HEK293 (cell line): Measurements from ENCODE around the gene TPO.

ENCODE experiments used
- CTCF ChIA-PET: fragments of 350-600 bp; formaldehyde crosslinking; extraction: SDS; loops from one replicate; lab custom pipeline; 2021; ENCODE audit warnings: antibody characterized with exemption; lab: Yijun Ruan, JAX
- POLR2A ChIA-PET: fragments of 300-600 bp; formaldehyde crosslinking; extraction: SDS; loops from one replicate; lab custom pipeline; 2020; ENCODE audit warnings: antibody characterized with exemption, inconsistent platforms; lab: Yijun Ruan, JAX
- H3K27ac ChIP-seq: fragments of 200-500 bp; sonication (Bioruptor generic); 2 replicates; pipeline ENCODE4 v1.5.1; 2014; ENCODE audit warnings: low read depth, low read length, control low read depth, inconsistent platforms; ENCODE audit errors: extremely low read depth
- H3K36me3 ChIP-seq, 2 experiments: fragments of 200-500 bp in 1 of 2; sonication (Bioruptor generic) in 1 of 2; 1 replicate in 1 of 2; 2 replicates in 1 of 2; pipeline ENCODE4 v1.5.1; 2014 to 2017; ENCODE audit warnings: inconsistent platforms in 2 of 2, low read length in 2 of 2; ENCODE audit not compliant: control insufficient read depth in 2 of 2, insufficient read depth in 1 of 2
- H3K4me1 ChIP-seq: fragments of 200-500 bp; sonication (Bioruptor generic); 2 replicates; pipeline ENCODE4 v1.5.1; 2014; ENCODE audit warnings: mild to moderate bottlenecking, low read length, inconsistent platforms; ENCODE audit not compliant: control insufficient read depth, insufficient read depth
- H3K4me3 ChIP-seq: 2 replicates; pipeline ENCODE4 v1.5.1; 2011; ENCODE audit warnings: low read depth, mild to moderate bottlenecking, control low read depth, low read length, moderate library complexity
- H3K9me3 ChIP-seq: fragments of 200-500 bp; sonication (Bioruptor generic); 2 replicates; pipeline ENCODE4 v1.5.1; 2014; ENCODE audit warnings: low read depth, low read length, inconsistent platforms; ENCODE audit not compliant: control insufficient read depth, insufficient read depth
- HOXC10 ChIP-seq: sonication (generic); formaldehyde crosslinking; IDR thresholded peaks from 2 replicates; pipeline ENCODE4 v1.8.1; 2023; ENCODE audit warnings: mild to moderate bottlenecking, missing genetic modification reagents
- OVOL3 ChIP-seq: fragments of 450-650 bp; formaldehyde crosslinking; IDR thresholded peaks from 2 replicates; pipeline ENCODE4 v1.5.1; 2016; ENCODE audit warnings: missing biosample characterization, missing genetic modification characterization
- PRDM2 ChIP-seq: fragments of 450-650 bp; formaldehyde crosslinking; IDR thresholded peaks from 2 replicates; pipeline ENCODE4 v1.5.1; 2016; ENCODE audit warnings: missing biosample characterization, missing genetic modification characterization, borderline replicate concordance
- RBAK ChIP-seq: fragments of 450-650 bp; formaldehyde crosslinking; IDR thresholded peaks from 2 replicates; pipeline ENCODE4 v1.5.1; 2016; ENCODE audit warnings: missing biosample characterization, missing genetic modification characterization
- YY1 ChIP-seq: fragments of 450-650 bp; formaldehyde crosslinking; IDR thresholded peaks from 2 replicates; pipeline ENCODE4 v1.5.1; 2018; ENCODE audit warnings: missing biosample characterization, missing genetic modification characterization
- ZBTB1 ChIP-seq: fragments of 450-650 bp; formaldehyde crosslinking; IDR thresholded peaks from 2 replicates; pipeline ENCODE4 v1.5.1; 2016; ENCODE audit warnings: missing biosample characterization, missing genetic modification characterization
- ZNF157 ChIP-seq: fragments of 450-650 bp; formaldehyde crosslinking; IDR thresholded peaks from 2 replicates; pipeline ENCODE4 v1.5.1; 2016; ENCODE audit warnings: missing biosample characterization, missing genetic modification characterization
- ZNF184 ChIP-seq: fragments of 450-650 bp; IDR thresholded peaks from 2 replicates; pipeline ENCODE4 v1.5.1; 2018; ENCODE audit warnings: missing biosample characterization, mild to moderate bottlenecking, missing genetic modification characterization
- ZNF239 ChIP-seq: fragments of 450-650 bp; formaldehyde crosslinking; IDR thresholded peaks from 2 replicates; pipeline ENCODE4 v1.5.1; 2016; ENCODE audit warnings: missing biosample characterization, missing genetic modification characterization
- ZNF354C ChIP-seq: fragments of 450-650 bp; formaldehyde crosslinking; IDR thresholded peaks from 2 replicates; pipeline ENCODE4 v1.5.1; 2016; ENCODE audit warnings: missing biosample characterization, missing genetic modification characterization, low read depth, borderline replicate concordance
- ZNF529 ChIP-seq: fragments of 450-650 bp; formaldehyde crosslinking; IDR thresholded peaks from 2 replicates; pipeline ENCODE4 v1.5.1; 2017; ENCODE audit warnings: missing genetic modification characterization, missing biosample characterization; ENCODE audit not compliant: insufficient replicate concordance
- ZNF610 ChIP-seq: fragments of 450-650 bp; formaldehyde crosslinking; IDR thresholded peaks from 2 replicates; pipeline ENCODE4 v1.5.1; 2016; ENCODE audit warnings: missing biosample characterization, missing genetic modification characterization, borderline replicate concordance
- ZNF776 ChIP-seq: fragments of 450-650 bp; formaldehyde crosslinking; IDR thresholded peaks from 2 replicates; pipeline ENCODE4 v1.5.0; 2017; ENCODE audit warnings: missing biosample characterization, missing genetic modification characterization, borderline replicate concordance
- TF ChIP-seq, protein P1 (sequence below): fragments of 450-650 bp; formaldehyde crosslinking; IDR thresholded peaks from 2 replicates; pipeline ENCODE4 v1.5.1; 2016; ENCODE audit warnings: missing biosample characterization, missing genetic modification characterization
- TF ChIP-seq, protein P2 (sequence below): fragments of 450-650 bp; IDR thresholded peaks from 2 replicates; pipeline ENCODE4 v1.5.1; 2018; ENCODE audit warnings: missing biosample characterization, missing genetic modification characterization
- TF ChIP-seq, protein P3 (sequence below): fragments of 450-650 bp; formaldehyde crosslinking; IDR thresholded peaks from 2 replicates; pipeline ENCODE4 v1.5.1; 2016; ENCODE audit warnings: missing biosample characterization, missing genetic modification characterization
- TF ChIP-seq, protein P4 (sequence below): fragments of 450-650 bp; formaldehyde crosslinking; IDR thresholded peaks from 2 replicates; pipeline ENCODE4 v1.5.1; 2016; ENCODE audit warnings: missing biosample characterization, missing genetic modification characterization

TPO gene

DNA sequence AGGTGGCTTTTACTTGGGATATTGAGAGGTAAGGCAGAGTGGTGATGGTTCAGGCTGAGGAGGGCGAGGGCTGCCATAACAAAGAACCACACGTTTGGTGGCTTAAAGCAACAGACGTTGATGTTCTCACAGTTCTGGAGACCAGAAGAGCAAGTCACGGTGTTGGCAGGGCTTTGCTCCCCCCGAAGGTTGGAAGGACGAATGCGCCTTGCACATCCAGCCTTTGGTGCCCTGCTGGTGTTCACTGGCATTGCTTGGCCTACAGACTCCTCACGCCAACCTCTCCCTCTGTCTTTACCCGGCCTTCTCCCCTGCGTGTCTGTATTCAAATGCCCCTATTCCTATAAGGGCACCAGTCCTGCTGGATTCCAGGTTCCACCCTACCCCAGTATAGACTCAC is 125.4 kb downstream of the TPO start:
- Histone ChIP-seq H3K4me3 (no peak overlapping the region), H3K9me3 (no peaks in the 10 kb centered on the region), H3K36me3 (no peaks in the 10 kb centered on the region), H3K4me1 (no peaks in the 10 kb centered on the region), H3K27ac (no peak overlapping the region)
- TF ChIP-seq, protein P1, sequence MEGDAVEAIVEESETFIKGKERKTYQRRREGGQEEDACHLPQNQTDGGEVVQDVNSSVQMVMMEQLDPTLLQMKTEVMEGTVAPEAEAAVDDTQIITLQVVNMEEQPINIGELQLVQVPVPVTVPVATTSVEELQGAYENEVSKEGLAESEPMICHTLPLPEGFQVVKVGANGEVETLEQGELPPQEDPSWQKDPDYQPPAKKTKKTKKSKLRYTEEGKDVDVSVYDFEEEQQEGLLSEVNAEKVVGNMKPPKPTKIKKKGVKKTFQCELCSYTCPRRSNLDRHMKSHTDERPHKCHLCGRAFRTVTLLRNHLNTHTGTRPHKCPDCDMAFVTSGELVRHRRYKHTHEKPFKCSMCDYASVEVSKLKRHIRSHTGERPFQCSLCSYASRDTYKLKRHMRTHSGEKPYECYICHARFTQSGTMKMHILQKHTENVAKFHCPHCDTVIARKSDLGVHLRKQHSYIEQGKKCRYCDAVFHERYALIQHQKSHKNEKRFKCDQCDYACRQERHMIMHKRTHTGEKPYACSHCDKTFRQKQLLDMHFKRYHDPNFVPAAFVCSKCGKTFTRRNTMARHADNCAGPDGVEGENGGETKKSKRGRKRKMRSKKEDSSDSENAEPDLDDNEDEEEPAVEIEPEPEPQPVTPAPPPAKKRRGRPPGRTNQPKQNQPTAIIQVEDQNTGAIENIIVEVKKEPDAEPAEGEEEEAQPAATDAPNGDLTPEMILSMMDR (tag by site-specific recombination) = peak; percentile 74
- TF ChIP-seq ZNF529 (tag by site-specific recombination) = no peak
- CTCF ChIA-PET = no interaction called here
- POLR2A ChIA-PET = no interaction called here

- H3K4me1 ChIP-seq = no peaks in the 10 kb centered on the region
- H3K36me3 ChIP-seq = no peaks in the 10 kb centered on the region
- POLR2A ChIA-PET = interaction anchor here (0.6 kb wide), 1 partner anchor 255 kb away, joined by 6 read pairs; no protein-coding TSS in a partner anchor
- H3K27ac ChIP-seq = no peak overlapping the region
- H3K4me3 ChIP-seq = no peak overlapping the region
- CTCF ChIA-PET = interaction anchor here (0.5 to 2.9 kb wide), 3 partner anchors 12 to 825 kb away, joined by 3 to 13 read pairs (median 4); no protein-coding TSS in a partner anchor
- no peak for TF ChIP-seq RBAK (tag by site-specific recombination)
- TF ChIP-seq HOXC10 (CRISPR knock-in tag) = no peak
- TF ChIP-seq, protein P2, sequence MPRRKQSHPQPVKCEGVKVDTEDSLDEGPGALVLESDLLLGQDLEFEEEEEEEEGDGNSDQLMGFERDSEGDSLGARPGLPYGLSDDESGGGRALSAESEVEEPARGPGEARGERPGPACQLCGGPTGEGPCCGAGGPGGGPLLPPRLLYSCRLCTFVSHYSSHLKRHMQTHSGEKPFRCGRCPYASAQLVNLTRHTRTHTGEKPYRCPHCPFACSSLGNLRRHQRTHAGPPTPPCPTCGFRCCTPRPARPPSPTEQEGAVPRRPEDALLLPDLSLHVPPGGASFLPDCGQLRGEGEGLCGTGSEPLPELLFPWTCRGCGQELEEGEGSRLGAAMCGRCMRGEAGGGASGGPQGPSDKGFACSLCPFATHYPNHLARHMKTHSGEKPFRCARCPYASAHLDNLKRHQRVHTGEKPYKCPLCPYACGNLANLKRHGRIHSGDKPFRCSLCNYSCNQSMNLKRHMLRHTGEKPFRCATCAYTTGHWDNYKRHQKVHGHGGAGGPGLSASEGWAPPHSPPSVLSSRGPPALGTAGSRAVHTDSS (tag by site-specific recombination) = no peak
- TF ChIP-seq YY1 (tag by site-specific recombination) = no peak
- TF ChIP-seq OVOL3 (tag by site-specific recombination) = no peak
- TF ChIP-seq ZNF239 (tag by site-specific recombination) = no peak
- TF ChIP-seq, protein P3, sequence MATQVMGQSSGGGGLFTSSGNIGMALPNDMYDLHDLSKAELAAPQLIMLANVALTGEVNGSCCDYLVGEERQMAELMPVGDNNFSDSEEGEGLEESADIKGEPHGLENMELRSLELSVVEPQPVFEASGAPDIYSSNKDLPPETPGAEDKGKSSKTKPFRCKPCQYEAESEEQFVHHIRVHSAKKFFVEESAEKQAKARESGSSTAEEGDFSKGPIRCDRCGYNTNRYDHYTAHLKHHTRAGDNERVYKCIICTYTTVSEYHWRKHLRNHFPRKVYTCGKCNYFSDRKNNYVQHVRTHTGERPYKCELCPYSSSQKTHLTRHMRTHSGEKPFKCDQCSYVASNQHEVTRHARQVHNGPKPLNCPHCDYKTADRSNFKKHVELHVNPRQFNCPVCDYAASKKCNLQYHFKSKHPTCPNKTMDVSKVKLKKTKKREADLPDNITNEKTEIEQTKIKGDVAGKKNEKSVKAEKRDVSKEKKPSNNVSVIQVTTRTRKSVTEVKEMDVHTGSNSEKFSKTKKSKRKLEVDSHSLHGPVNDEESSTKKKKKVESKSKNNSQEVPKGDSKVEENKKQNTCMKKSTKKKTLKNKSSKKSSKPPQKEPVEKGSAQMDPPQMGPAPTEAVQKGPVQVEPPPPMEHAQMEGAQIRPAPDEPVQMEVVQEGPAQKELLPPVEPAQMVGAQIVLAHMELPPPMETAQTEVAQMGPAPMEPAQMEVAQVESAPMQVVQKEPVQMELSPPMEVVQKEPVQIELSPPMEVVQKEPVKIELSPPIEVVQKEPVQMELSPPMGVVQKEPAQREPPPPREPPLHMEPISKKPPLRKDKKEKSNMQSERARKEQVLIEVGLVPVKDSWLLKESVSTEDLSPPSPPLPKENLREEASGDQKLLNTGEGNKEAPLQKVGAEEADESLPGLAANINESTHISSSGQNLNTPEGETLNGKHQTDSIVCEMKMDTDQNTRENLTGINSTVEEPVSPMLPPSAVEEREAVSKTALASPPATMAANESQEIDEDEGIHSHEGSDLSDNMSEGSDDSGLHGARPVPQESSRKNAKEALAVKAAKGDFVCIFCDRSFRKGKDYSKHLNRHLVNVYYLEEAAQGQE = no peak
- TF ChIP-seq ZNF157 (tag by site-specific recombination) = no peak
- TF ChIP-seq ZBTB1 (tag by site-specific recombination) = no peak
- no peak for TF ChIP-seq PRDM2 (tag by site-specific recombination)
- TF ChIP-seq ZNF354C (tag by site-specific recombination) = no peak
- no peak for TF ChIP-seq ZNF776
- TF ChIP-seq, protein P4, sequence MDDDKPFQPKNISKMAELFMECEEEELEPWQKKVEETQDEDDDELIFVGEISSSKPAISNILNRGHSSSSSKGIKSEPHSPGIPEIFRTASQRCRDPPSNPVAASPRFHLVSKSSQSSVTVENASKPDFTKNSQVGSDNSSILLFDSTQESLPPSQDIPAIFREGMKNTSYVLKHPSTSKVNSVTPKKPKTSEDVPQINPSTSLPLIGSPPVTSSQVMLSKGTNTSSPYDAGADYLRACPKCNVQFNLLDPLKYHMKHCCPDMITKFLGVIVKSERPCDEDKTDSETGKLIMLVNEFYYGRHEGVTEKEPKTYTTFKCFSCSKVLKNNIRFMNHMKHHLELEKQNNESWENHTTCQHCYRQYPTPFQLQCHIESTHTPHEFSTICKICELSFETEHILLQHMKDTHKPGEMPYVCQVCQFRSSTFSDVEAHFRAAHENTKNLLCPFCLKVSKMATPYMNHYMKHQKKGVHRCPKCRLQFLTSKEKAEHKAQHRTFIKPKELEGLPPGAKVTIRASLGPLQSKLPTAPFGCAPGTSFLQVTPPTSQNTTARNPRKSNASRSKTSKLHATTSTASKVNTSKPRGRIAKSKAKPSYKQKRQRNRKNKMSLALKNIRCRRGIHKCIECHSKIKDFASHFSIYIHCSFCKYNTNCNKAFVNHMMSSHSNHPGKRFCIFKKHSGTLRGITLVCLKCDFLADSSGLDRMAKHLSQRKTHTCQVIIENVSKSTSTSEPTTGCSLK (tag by site-specific recombination) = no peak
- no peak for TF ChIP-seq ZNF184 (tag by site-specific recombination)
- TF ChIP-seq ZNF610 (tag by site-specific recombination) = no peak
- no peaks in the 10 kb centered on the region for H3K9me3 ChIP-seq
Measured at GRCh38 chr2:1539441-1539840, 126.2 kb downstream of the TPO start.
